Measurements from ENCODE around the gene SCG2. TPM values are rescaled to one million over a fixed set of nuclear protein-coding genes. Genes with fewer than 3 reads are reported as not detected.

SCG2 gene
- polyA plus RNA-seq, 3 donors, result 0.31 to 0.44 (median 0.36) TPM

DNA sequence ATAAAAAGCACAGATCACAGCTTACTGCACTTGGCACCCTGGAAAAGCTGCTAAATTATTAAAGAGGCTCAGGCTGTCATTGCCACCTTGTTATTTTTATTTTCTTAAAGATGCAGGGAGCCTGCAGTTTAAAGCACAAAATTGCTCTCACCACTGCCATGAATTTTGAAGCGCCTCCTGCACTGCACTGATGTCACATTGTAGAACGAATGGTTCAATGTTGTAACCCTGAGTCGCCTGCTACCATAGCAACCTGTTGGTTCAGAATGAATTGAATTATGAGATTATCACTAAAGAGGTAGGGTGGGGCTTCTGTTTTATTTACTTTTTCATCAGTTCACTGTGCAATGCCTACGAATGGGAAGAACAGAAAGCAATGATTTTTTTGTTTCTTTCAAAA, 16.5 kb downstream of the SCG2 start:
- DNase-seq (ENCODE audit: low read depth in 3 of 3, low spot score in 2 of 3), result no peak

DNA sequence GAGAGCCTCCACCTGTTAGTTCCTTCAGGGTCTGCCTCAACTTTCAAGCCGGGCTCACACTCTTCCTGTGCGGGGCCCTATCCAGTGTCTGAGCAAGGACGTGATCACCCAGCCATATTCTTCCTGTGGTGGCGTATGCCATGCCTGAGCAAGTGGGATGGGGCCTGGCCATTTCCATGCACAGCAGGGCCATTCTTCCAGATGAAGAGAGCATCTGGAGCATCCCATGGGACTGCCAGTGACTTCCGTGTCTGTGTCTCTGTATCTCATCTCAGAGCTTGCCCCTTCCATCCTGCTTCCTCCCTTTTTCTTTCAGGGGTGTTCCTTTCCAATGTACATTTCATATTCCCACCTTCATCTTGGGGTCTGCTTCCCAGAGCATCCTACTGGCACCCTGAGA, 20.2 kb downstream of the SCG2 start:
- no peak for DNase-seq (ENCODE audit: low read depth in 3 of 3, low spot score in 2 of 3)

DNA sequence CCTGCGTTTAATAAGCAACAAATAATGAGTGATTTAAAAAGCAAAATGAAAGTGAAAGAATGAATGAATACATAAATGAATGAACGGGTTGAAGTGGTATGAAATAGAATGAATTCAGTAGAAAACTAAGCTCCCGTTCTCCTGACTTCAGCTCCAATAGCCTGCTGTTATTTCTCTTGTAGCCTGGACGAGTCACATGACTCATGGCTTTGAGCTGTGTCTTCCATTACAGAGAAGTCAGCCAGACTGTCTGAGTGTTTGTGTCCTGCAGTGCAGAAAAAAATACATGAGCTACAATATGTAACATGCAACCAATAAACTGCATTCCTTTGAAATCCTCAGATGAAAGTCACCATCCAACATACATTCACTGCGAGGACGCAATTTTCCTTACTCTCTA, 21.2 kb downstream of the SCG2 start:
- DNase-seq (ENCODE audit: low read depth in 3 of 3, low spot score in 2 of 3), result no peak

DNA sequence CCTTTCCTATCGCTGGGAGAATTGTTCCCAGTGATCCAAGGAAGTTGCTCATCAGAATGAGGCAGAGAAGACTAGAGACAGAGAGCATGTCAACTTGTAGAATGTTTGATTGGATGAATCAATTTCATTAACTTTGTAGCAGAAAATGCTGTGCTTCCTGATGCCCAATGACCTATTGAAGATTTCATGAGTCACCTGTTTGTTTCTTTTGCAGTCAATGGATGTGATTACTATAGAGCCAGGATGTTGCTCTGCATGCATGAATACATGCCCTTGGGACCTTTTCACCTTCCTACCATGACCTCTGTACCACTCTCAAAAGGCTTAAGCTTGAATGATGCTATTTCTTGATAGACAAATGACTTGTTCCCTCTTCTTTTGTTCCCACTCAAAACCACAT, 23.3 kb downstream of the SCG2 start:
- no peak for DNase-seq (ENCODE audit: low read depth in 3 of 3, low spot score in 2 of 3)

DNA sequence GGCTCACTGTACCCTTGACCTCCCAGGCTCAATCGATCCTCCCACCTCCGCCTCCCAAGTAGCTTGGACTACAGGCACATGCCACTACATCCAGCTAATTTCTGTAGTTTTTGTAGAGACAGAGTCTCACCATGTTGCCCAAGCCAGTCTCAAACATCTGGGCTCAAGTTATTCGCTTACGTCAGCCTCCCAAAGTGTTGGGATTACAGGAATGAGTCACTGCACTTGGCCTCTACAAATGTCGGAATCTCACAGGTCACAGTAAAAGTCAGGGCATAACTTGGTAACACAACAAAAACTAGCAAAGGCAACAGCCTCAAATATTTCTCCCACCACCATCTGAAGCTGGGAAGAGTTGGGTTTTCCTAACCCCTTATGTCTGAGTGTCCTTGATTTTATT, 25.3 kb downstream of the SCG2 start:
- no peak for DNase-seq (ENCODE audit: low read depth in 3 of 3, low spot score in 2 of 3)

DNA sequence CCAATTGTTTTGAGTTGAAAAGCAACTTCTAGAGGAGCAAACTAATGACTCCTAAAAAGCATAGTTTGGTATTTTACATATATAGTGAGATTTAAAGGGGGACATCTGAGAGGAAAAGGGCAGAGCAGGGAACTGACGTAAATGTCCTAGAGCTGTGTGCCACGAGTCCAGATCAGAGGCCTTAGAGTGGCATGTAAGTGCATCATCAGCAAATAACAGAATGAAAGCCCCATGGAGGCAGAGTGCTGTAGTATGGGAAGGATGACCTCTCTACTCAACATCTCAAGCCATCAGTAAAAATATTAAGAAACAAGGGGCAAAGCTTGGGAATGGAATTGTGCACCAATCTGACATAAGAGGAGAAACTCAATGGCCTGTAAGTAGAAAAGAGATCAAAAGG, 31.4 kb downstream of the SCG2 start:
- DNase-seq (ENCODE audit: low read depth in 3 of 3, low spot score in 2 of 3), result no peak

DNA sequence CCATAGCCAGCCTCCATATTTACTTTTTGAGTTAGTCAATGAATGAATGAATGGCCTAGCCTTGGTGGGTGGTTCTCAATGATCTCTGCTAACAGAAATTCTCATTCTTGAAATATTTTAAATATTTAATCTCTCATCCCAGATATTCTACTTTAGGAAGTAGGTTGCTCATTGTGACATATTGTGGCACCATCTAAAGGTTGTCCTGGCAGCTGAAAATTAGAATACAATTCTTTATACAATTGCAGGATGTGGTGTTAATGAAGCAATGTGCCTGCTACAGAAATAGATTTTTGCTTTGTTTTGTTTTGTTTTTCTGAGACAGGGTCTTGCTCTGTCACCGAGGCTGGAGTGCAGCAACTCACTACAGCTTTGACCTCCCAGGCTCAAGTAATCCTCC, 35.8 kb downstream of the SCG2 start:
- no peak for DNase-seq (ENCODE audit: low read depth in 3 of 3, low spot score in 2 of 3)

DNA sequence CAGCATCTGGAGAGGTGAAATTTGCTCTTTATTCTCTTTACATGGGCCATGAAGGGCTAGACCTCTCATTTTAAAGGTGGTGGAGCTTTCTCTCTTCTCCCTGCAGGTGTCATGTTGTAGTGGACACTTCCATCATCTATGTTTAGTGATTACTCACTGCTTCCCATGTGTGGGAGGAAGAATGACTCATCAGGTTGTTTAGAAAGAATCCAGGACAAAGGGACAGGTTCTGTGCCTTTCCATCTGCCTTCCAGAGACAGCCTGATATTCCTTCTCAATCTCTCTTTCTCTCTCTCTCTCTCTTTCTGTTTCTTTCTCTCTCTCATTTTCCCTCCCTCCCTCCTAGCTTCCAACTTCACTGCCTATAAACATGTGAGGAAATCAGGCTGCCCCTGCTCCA, 38.7 kb downstream of the SCG2 start:
- no peak for DNase-seq (ENCODE audit: low read depth in 3 of 3, low spot score in 2 of 3)

DNA sequence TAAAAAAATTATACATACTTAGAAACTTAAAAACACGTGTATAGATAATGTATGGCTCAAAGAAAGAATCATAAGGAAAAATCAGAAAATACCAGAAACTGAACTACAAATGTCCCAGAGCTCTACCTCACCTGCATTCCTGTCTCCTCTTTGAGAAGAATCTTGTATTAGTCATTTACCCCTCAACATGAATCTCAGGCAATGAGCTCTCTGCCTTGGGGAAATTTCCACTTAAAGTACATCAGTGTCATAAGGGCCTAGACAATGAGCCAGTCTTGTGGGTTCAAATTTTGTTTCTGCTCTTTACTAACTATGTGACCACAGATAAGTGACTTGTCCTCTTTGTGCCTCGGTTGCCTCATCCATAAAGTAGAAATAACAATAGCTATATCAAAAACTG, 40.1 kb downstream of the SCG2 start:
- DNase-seq (ENCODE audit: low read depth in 3 of 3, low spot score in 2 of 3), result no peak

DNA sequence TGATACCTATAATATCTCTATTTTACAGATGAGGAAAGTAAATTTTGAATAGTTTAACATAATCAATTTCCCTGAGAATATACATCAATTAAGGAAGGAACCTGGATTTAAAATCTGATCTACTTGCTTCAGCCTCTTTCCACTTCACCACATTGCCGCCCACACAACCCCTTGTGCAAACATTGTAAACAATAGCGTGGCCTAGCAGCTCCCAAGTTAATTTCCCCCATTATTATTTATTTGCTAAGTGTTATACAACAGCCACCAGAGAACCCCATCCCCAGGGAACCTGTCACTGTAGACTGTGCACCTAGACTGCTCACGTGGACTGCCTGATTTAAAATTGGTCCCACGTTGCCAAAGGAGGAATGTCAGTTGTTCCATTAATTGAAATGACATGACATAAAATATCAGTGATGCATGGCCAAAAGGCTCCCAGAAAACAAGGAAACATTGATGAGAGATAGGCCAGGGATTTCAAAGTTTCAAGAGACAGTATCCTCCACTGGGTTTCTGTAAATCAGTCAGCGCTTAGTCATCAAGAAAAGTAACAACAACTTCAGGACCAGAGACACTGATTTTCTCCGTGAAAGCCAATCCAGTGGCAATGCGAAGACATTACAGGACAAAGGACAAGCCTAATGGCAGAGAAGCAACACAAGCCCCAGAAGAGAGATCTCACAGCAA, 41.3 kb downstream of the SCG2 start:
- no peak for DNase-seq (ENCODE audit: low read depth in 3 of 3, low spot score in 2 of 3)

DNA sequence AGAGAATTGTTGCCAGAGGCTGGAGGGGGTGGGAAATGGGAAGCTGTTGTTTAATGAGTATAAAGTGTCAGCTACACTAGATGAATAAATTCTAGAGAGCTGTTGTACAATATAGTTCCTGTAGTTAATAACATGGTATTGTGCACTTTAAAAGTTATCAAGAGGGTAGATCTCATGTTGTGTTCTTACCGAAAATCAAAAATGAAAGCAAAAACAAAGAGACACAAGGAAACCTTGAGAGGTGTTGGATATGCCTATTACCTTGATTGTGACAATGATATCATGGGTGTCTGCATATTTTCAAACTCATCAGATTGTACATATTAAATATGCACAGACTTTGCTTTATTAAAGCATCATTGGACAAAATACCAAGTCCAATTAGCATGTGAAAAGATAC, 43.2 kb downstream of the SCG2 start:
- no peak for DNase-seq (ENCODE audit: low read depth in 3 of 3, low spot score in 2 of 3)

DNA sequence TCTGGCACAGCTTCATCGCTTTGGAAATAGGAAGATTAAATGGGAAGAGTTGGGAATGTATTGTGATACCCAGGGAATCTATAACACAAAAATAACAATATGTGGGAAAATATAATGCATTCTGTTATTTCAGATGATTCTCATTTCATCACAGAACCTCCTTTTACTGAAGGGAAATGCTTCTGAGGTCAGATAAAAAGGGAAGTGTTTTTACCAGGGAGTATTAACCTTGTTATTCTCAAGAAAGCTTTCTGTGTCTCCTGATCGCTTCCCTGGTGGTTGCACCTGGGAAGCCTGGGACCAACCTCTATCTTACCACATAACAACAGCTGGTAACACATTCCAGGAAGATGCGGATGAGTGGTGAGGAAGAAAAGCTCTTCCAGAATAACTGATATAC, 47.2 kb downstream of the SCG2 start:
- no peak for DNase-seq (ENCODE audit: low read depth in 3 of 3, low spot score in 2 of 3)

DNA sequence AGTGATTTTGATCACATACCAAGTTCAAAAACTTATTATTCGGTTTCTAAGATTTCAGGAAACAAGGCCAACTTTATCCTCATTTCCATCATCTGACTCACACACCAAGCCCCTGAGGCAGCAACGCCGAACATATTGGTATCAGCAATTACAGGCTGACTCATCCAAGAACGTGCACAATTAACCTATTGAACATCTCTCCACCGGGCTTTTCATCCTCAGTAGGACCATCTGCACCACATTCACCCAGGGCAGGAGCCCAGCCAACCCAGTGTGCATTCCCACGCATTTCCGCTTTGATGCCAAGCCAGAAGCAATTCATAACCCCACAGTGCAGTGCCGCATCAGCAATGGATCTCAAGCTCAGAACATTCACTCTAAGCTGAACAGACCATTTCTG, 52.9 kb downstream of the SCG2 start:
- DNase-seq (ENCODE audit: low read depth in 3 of 3, low spot score in 2 of 3), result no peak

DNA sequence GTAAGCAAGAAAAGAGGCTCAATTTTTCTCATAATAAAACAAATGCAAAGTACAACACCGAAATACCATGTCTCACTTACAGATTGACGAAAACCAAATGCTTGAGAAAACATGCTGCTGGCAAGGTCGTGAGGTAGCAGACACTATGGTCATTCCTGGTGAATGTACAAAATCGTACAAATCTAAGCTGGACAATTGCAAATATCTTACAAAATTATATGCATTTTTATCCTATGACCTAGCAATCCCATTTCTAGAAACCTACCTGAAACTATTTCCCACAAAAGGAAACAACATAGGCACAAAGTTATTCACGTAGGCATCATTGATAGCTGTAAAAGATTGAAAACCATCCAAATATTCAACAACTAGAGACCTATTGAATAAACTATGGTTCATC, 54.0 kb downstream of the SCG2 start:
- DNase-seq (ENCODE audit: low read depth in 3 of 3, low spot score in 2 of 3), result no peak

Other genes with a start within 250 kb of the SCG2 start
- 10 to 100 TPM; 11.2 to 13.5 (median 12.6) TPM for gene AP1S3, start 235.2 kb upstream of the SCG2 start, polyA plus RNA-seq (ENCODE audit: insufficient read length in 3 of 3)

Data from right renal cortex interstitium (tissue), 3 donors.